Liver (tissue), 9 donors: Measurements from ENCODE around the gene FCSK. TPM values are rescaled to one million over a fixed set of nuclear protein-coding genes. Genes with fewer than 3 reads are reported as not detected.
"Not testable (repeated sequence)": the region's sequence is repeated elsewhere in the genome, so short reads cannot be mapped to it uniquely, and the experiment has no call there.

Experiments used
- DNase-seq: peaks from one replicate; pipeline ENCODE4 v3.0.0-alpha.2; 2017; ENCODE audit warnings: low spot score
- H3K27ac ChIP-seq, 2 donors: one replicate each; pipeline ENCODE4 v1.7.0; 2013; ENCODE audit warnings: inconsistent platforms in 2 of 2, low read length in 2 of 2, control low read depth in 1 of 2, low read depth in 1 of 2, mild to moderate bottlenecking in 1 of 2
- H3K27me3 ChIP-seq, 4 donors: one replicate each; pipeline versions ENCODE4 v1.6.1 to v1.7.0; 2013; ENCODE audit warnings: low read length in 3 of 4, inconsistent platforms in 1 of 4, mild to moderate bottlenecking in 1 of 4, moderate library complexity in 1 of 4; ENCODE audit not compliant: control insufficient read depth in 4 of 4, insufficient read depth in 4 of 4
- H3K36me3 ChIP-seq, 4 donors: one replicate each; pipeline versions ENCODE4 v1.6.1 to v1.7.0; 2013; ENCODE audit warnings: low read length in 3 of 4, mild to moderate bottlenecking in 3 of 4, low read depth in 1 of 4, moderate library complexity in 1 of 4; ENCODE audit not compliant: control insufficient read depth in 4 of 4, insufficient read depth in 3 of 4
- H3K4me1 ChIP-seq, 4 donors: one replicate each; pipeline versions ENCODE4 v1.6.1 to v1.7.0; 2013; ENCODE audit warnings: low read length in 3 of 4, mild to moderate bottlenecking in 3 of 4, moderate library complexity in 1 of 4; ENCODE audit not compliant: control insufficient read depth in 4 of 4, insufficient read depth in 4 of 4
- H3K4me3 ChIP-seq, 3 donors: one replicate each; pipeline versions ENCODE4 v1.6.1 to v1.7.0; 2013; ENCODE audit warnings: low read length in 3 of 3, control low read depth in 1 of 3, low read depth in 1 of 3, mild to moderate bottlenecking in 1 of 3
- H3K9ac ChIP-seq, 2 donors: one replicate each; pipeline ENCODE4 v1.7.0; 2013; ENCODE audit warnings: low read length in 2 of 2, mild to moderate bottlenecking in 2 of 2, moderate library complexity in 2 of 2, control low read depth in 1 of 2, low read depth in 1 of 2
- H3K9me3 ChIP-seq, 4 donors: one replicate each; pipeline versions ENCODE4 v1.6.1 to v1.7.0; 2013; ENCODE audit warnings: low read length in 3 of 4; ENCODE audit not compliant: control insufficient read depth in 4 of 4
- ATF3 ChIP-seq: IDR thresholded peaks from 2 replicates; pipeline ENCODE4 v1.6.1; 2016; ENCODE audit warnings: antibody characterized with exemption
- EGR1 ChIP-seq, 2 donors: IDR thresholded peaks; 2 replicates each; pipeline ENCODE4 v1.6.1; 2016 to 2018; ENCODE audit warnings: antibody characterized with exemption in 2 of 2, low read depth in 2 of 2
- FOXA1 ChIP-seq: IDR thresholded peaks from 2 replicates; pipeline ENCODE4 v1.6.1; 2016; ENCODE audit warnings: antibody characterized with exemption
- GABPA ChIP-seq, 2 donors: IDR thresholded peaks in 1 of 2; conservative IDR thresholded peaks in 1 of 2; 2 replicates each; pipeline ENCODE4 v1.6.1; 2016; ENCODE audit warnings: antibody characterized with exemption in 2 of 2, mild to moderate bottlenecking in 1 of 2, moderate library complexity in 1 of 2
- HNF4A ChIP-seq, 2 donors: conservative IDR thresholded peaks; 2 replicates each; pipeline ENCODE4 v1.6.1; 2016; ENCODE audit warnings: antibody characterized with exemption in 2 of 2, mild to moderate bottlenecking in 2 of 2
- HNF4G ChIP-seq: IDR thresholded peaks from 2 replicates; pipeline ENCODE4 v1.6.1; 2016; ENCODE audit warnings: antibody characterized with exemption
- JUND ChIP-seq, 2 donors: IDR thresholded peaks; 2 replicates each; pipeline ENCODE4 v1.6.1; 2016; ENCODE audit warnings: antibody characterized with exemption in 2 of 2
- NR2F2 ChIP-seq: IDR thresholded peaks from 2 replicates; pipeline ENCODE4 v1.6.1; 2016; ENCODE audit warnings: antibody characterized with exemption
- RAD21 ChIP-seq, 2 donors: IDR thresholded peaks; 2 replicates each; pipeline ENCODE4 v1.6.1; 2016; ENCODE audit warnings: antibody characterized with exemption in 2 of 2, mild to moderate bottlenecking in 2 of 2
- REST ChIP-seq: IDR thresholded peaks from 2 replicates; pipeline ENCODE4 v1.6.1; 2016; ENCODE audit warnings: antibody characterized with exemption, mild to moderate bottlenecking
- RXRA ChIP-seq, 2 donors: IDR thresholded peaks; 2 replicates each; pipeline ENCODE4 v1.6.1; 2017 to 2018; ENCODE audit warnings: antibody characterized with exemption in 2 of 2, mild to moderate bottlenecking in 1 of 2
- SP1 ChIP-seq: IDR thresholded peaks from 2 replicates; pipeline ENCODE4 v1.6.1; 2018; ENCODE audit warnings: antibody characterized with exemption, mild to moderate bottlenecking
- TAF1 ChIP-seq: conservative IDR thresholded peaks from 2 replicates; pipeline ENCODE4 v1.6.1; 2016; ENCODE audit warnings: antibody characterized with exemption, mild to moderate bottlenecking
- YY1 ChIP-seq: IDR thresholded peaks from 2 replicates; pipeline ENCODE4 v1.6.1; 2016; ENCODE audit warnings: antibody characterized with exemption, mild to moderate bottlenecking
- ZBTB33 ChIP-seq: IDR thresholded peaks from 2 replicates; pipeline ENCODE4 v1.6.1; 2016; ENCODE audit warnings: antibody characterized with exemption
- WGBS: extraction: QIAGEN DNeasy Blood & Tissue Kit; methylation state at CpG from one replicate; pipeline ENCODE4 v1.1.7; 2013; 5-methylcytosine and 5-hydroxymethylcytosine counted together
- polyA plus RNA-seq, 2 donors: library from polyadenylated mRNA; stranded (reverse) in 1 of 2; unstranded in 1 of 2; fragments of 200-250 nt in 1 of 2; fragments of >200 nt in 1 of 2; fragmentation: Nextera tagmentation in 1 of 2; extraction: Ambion mirVana in 1 of 2; gene quantifications; one replicate each; pipeline versions ENCODE4 v1.2.1 to v1.2.3, GENCODE V29; 2013 to 2015
- total RNA-seq, 2 donors: library from RNA; depleted of rRNA; stranded (reverse); fragments of >200 nt; gene quantifications; one replicate each; pipeline ENCODE4 v1.2.3, GENCODE V29; 2014
- TF ChIP-seq, protein P1 (sequence below): IDR thresholded peaks from 2 replicates; pipeline ENCODE4 v1.6.1; 2016; ENCODE audit warnings: antibody characterized with exemption
- donor health status: healthy.
- donor health status: healthy.
- donor health status: healthy.
- donor health status: healthy.
- donor health status: healthy.

Gene FCSK
- total and polyA plus RNA-seq, 4 donors, result 4.3 to 20.2 (median 8.5) TPM

GRCh38 chr16:70523743-70524398, 69.5 kb downstream of the FCSK start, which contains the start of gene SF3B3:
TSS of gene SF3B3 (plus strand) at chr16:70523816. CDS start at chr16:70526657, 2,841 bp downstream.
- no peaks in the 10 kb centered on the region for H3K9me3 ChIP-seq
- H3K36me3 ChIP-seq, result peaks cover 2 to 11% (median 10%) of the 10 kb centered on the region in 4 donors
- peak; percentile 76 for DNase-seq
- under 1% methylated on average over 32 of the region's 32 CpGs for WGBS
- H3K27ac ChIP-seq, result peak within 1 kb of the TSS; percentile 81 to 92
- peak within 1 kb of the TSS; percentile 97 to 100 for H3K9ac ChIP-seq
- no peaks in the 10 kb centered on the region for H3K27me3 ChIP-seq
- H3K4me1 ChIP-seq, result peaks cover 1 to 31% (median 20%) of the 10 kb centered on the region in 4 donors
- peak within 1 kb of the TSS; percentile 85 to 100 (median 100) for H3K4me3 ChIP-seq
- TF ChIP-seq HNF4A (conservative IDR thresholded peaks at IDR 0.05) (no peak), TAF1 (peak; percentile 91), GABPA (IDR thresholded peaks at IDR 0.05 in 1 of 2, conservative IDR thresholded peaks at IDR 0.05 in 1 of 2) (peak; percentile 33 to 83), JUND (IDR thresholded peaks at IDR 0.05) (no peak), HNF4G (no peak), RAD21 (IDR thresholded peaks at IDR 0.05) (no peak), ATF3 (peak; percentile 8), FOXA1 (no peak), RXRA (IDR thresholded peaks at IDR 0.05) (peak in 1 of 2 donors; percentile 31), YY1 (peak; percentile 99), NR2F2 (no peak), SP1 (no peak), EGR1 (IDR thresholded peaks at IDR 0.05; ENCODE audit: low read depth in 2 of 2) (no peak), ZBTB33 (no peak), REST (peak; percentile 55)
- TF ChIP-seq, protein P1, sequence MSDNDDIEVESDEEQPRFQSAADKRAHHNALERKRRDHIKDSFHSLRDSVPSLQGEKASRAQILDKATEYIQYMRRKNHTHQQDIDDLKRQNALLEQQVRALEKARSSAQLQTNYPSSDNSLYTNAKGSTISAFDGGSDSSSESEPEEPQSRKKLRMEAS, result peak; percentile 18

DNA sequence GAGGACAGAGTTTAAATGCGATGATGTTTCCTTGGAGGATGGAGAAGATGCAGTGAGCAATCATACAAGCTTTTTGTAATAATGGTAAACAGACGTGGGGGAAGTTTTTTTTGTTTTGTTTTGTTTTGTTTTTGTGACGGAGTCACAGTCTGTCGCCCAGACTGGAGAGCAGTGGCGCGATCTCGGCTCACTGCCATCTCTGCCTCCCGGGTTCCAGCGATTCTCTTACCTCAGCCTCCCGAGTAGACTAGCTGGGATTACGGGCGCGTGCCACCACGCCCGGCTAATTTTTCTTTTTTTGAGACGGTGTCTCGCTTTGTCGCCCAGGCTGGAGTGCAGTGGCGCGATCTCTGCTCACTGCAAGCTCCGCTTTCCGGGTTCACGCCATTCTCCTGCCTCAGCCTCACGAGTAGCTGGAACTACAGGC, 70.0 kb downstream of the FCSK start:
- not testable (repeated sequence) for H3K9me3 ChIP-seq, H3K27me3 ChIP-seq, DNase-seq
- Histone ChIP-seq H3K9ac (peak overlapping the region; percentile 97 to 100), H3K27ac (peak overlapping the region; percentile 81 to 92), H3K4me1 (peaks cover 1 to 34% (median 20%) of the 10 kb centered on the region in 4 donors), H3K36me3 (peaks cover 2 to 16% (median 15%) of the 10 kb centered on the region in 4 donors), H3K4me3 (peak overlapping the region; percentile 85 to 100 (median 100))
- WGBS, result 2% methylated on average over 24 of the region's 24 CpGs
